Erythroblast (primary cell): ENCODE results near the gene QSOX1.

Experiments
- GATA1 ChIP-seq: IDR thresholded peaks from 2 replicates; pipeline ENCODE4 v1.6.1; 2011; ENCODE audit warnings: low read depth, mild to moderate bottlenecking, control low read depth, low read length, moderate library complexity
- POLR2A ChIP-seq: IDR thresholded peaks from 2 replicates; pipeline ENCODE4 v1.6.1; 2011; ENCODE audit warnings: mild to moderate bottlenecking, low read length

DNA sequence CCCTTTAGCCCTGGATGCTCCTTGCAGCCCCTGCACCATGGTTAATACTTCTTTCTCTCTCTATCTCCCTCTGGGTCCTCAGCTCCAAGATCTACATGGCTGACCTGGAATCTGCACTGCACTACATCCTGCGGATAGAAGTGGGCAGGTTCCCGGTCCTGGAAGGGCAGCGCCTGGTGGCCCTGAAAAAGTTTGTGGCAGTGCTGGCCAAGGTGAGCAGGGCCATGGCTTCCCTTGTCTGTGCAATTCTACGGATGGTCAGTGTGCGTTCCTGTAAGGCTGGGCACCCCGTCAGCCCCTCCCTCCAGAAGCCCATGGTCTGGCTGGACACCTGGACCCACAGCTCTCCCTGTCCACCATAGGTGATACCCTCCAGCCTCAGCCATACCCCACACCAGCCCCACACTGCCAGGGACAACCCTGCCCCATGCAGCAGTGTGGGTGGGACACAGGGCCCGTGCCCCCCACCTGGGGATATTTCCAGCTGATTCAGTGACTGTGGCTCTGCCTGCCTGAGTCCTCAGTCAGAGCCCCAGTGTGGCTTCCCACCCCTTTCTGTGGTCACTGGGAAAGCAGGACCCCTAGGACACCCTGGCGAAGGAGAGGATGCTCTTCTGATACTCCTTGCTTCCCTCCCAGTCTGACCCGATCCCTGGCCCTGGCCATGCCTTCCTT is 31.4 kb downstream of the QSOX1 start:
- TF ChIP-seq POLR2A (no peak), GATA1 (no peak)
